GM19372 (cell line): ENCODE measurements around the gene PDGFRA.
A peak's percentile ranks its signal among the peaks of the same experiment; 100 is the strongest.

Experiments used
- ATAC-seq: cut with Tn5 transposase; IDR thresholded peaks from one replicate; pipeline ENCODE4 v1.9.1; 2021; ENCODE audit warnings: mild to moderate bottlenecking, low read depth, moderate library complexity; ENCODE audit not compliant: unreplicated experiment

Gene PDGFRA

DNA sequence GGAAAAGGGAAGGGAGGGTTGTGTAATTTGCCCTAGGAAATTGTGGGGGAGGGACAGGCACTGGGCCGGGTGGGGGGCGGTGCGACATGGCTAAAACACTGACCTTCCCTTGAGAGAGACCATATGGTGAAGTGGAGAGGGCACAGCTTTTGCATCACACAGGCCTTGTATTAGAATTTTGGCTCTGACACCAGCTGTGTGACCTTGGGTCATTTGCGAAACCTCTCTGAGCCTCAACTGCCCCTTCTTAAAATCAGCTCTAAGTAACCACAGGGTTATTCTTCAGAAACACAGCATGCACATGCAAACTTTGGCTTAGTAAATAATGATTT is 25.8 kb downstream of the PDGFRA start:
- no peak for ATAC-seq

DNA sequence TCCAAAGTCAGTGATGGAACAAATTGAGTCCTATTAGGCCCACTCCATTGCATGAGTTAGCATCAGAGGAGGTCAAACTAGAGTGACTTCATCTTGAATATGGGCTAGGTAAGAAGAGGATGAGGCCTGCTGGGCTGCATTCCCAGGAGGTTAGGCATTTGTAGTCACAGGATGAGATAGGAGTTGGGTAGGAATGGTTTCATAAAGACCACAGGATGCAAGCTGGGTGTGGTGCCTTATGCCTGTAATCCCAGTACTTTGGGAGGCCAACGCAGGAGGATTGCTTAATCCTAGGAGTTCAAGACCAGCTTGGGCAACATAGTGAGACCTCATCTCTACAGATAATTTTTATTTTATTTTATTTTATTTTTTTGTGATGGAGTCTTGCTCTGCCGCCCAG is 26.8 kb downstream of the PDGFRA start:
- no peak for ATAC-seq

DNA sequence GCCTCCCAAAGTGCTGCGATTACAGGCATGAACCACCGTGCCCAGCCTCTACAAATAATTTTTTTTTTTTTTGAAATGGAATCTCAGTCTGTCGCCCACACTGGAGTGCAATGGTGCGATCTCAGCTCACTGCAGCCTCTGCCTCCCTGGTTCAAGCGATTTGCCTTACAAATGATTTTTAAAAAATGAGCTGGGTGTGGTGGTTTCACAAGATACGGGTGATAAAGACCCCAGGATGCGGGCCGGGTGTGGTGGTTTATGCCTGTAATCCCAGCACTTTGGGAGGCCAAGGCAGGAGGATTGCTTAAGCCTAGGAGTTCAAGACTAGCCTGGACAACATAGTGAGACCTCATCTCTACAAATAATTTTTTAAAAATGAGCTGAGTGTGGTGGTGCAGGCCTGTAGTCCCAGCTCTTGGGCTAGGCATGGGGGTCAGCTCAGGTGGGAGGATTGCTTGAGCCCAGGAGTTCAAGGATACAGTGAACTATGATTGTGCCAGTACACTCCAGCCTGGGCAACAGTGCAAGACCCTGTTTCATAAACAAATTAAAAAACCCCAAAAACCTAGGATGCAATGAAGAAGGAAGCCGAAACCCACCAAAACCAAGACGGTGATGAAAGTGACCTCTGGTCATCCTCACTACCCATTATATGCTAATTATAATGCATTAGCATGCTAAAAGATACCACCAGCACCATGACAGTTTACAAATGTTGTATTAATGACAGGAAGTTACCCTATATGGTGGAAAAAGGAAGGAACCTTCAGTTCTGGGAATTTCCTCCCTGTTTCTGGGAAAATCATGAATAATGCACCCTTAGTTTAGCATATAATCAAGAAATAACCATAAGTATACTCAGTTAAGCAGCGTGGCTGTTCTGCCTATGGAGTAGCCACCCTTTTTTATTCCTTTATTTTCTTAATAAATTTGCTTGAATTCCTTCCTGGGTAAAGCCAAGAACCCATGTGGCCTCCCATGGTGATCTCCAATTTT is 27.7 kb downstream of the PDGFRA start:
- no peak for ATAC-seq

GRCh38 chr4:54265366-54265765 is 36.3 kb downstream of the PDGFRA start:
- ATAC-seq = no peak

- no peak for ATAC-seq
These were observed 39.1 kb downstream of the PDGFRA start for GRCh38 chr4:54268151-54268550.

DNA sequence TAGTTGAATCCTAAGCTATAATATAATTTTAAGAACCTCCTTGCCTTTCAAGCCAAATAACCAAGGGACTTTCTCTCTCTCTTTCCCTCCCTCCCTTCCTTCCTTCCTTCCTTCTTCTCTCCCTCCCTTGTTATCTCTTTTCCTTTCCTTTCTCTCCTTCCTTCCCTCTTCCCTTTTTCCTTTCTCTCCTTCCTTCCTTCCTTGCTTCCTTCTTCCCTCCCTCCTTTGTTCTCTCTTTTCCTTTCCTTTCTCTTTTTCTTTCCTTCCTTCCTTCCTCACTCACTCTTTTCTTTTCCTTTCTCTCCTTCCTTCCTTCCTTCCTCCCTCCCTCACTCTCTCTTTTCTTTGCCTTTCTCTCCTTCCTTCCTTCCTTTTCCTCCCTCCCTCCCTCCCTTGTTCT is 42.4 kb downstream of the PDGFRA start:
- no peak for ATAC-seq

DNA sequence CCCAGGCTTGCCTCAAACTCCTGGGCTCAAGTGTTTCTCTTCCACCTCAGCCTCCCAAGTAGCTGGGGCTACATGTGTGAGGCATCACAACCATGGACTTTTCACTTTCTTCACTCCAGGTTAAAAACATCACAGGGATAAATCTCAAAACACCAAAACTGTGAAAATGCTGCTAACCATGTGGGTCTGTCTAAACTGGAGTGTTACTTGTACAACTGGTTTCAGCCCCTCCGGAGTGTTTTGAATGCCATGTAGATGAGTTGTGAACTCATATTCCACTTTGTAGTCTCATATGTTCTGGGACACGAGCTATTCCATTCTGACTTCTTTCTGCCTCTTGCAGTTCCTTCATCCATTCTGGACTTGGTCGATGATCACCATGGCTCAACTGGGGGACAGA is 43.0 kb downstream of the PDGFRA start:
- no peak for ATAC-seq

GRCh38 chr4:54274264-54274663 is 45.2 kb downstream of the PDGFRA start:
- no peak for ATAC-seq

DNA sequence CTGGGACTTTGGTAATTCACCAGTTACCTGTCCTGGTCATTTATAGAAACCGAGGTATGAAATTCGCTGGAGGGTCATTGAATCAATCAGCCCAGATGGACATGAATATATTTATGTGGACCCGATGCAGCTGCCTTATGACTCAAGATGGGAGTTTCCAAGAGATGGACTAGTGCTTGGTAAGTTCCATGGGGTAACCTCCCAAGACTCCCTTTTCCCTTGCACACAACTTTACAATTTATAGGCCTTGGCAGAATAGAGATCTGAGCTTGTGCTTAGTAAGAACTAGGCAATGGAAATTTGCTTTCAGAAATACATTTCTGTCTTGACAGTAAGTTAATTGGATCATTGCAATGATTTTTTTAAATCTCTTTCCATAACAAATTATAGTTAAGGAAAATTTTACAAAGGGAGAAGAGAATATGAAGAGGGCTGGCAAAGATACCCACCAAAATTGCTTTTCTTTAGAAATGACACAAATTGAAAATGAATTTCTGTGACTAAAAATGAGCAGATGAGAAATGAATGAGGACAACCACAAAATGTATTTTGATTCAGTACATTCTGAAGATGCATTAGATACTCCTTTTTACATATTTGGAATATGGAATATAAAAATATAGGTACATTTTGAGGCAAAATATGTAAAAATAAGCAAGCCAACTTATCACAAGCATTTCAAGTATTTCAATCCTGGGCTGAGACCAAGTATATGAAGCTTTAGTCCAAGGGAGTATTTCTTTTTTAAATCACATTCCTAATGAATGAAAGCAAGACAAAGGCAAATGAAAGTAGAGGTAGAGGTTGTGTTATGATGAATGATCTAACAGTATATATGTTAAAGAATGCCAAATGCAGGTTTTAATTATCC is 45.9 kb downstream of the PDGFRA start:
- ATAC-seq = no peak

- no peak for ATAC-seq
These were observed 47.7 kb downstream of the PDGFRA start for GRCh38 chr4:54276641-54277430.

DNA sequence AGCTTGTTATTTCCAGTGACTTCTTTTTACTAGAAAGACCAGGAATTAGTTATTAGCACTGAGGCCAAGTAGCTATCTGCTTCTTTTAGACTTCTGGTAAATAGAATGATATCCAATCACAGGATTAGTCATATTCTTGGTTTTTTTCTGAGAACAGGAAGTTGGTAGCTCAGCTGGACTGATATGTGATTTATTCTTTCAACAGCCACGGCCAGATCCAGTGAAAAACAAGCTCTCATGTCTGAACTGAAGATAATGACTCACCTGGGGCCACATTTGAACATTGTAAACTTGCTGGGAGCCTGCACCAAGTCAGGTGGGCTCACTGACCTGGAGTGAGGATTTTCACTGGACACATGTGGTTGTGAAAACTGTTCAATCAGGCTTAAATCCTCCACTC is 48.6 kb downstream of the PDGFRA start:
- peak; percentile 69 for ATAC-seq

GRCh38 chr4:54278216-54278615 is 49.1 kb downstream of the PDGFRA start:
- ATAC-seq = no peak

GRCh38 chr4:54281054-54281766 is 52.1 kb downstream of the PDGFRA start:
- ATAC-seq = no peak

- no peak for ATAC-seq
These were observed 53.7 kb downstream of the PDGFRA start for GRCh38 chr4:54282837-54283236.

DNA sequence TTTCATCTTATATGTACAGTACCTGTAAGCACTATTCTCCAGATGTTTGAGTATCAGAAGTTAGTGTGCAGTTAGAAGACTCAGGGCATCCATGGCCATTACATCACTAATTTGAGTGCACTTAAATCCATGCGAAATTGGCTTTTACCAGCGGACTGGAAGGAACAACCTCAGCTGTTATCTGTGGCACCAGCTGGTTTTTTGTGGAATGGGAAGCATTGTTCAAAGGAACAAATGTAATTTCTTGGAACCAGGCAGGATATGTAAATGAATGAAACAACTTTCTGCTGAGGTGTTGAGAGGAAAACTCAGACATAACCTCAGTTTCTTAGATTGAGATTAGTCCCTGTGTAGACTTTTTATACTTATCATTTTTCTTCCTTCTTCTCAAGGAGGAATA is 60.2 kb downstream of the PDGFRA start:
- no peak for ATAC-seq

DNA sequence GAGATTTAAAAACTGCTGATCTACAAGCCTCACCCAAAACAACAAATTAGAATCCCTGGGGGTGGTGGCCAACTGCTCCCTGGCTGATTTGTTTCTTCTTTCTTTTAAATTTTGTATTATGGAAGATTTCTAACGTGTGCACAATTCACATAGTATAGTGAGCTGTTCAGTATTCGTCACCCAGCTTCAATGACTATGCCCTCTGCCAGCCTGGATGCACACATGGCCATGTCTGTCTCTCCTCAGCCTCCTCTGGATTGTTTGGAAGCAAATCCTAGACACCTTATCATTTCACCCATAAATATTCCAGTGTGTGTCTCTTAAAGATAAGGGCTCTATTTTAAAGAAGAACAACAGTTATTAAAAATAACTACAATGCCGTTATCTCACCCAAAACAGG is 61.9 kb downstream of the PDGFRA start:
- no peak for ATAC-seq

DNA sequence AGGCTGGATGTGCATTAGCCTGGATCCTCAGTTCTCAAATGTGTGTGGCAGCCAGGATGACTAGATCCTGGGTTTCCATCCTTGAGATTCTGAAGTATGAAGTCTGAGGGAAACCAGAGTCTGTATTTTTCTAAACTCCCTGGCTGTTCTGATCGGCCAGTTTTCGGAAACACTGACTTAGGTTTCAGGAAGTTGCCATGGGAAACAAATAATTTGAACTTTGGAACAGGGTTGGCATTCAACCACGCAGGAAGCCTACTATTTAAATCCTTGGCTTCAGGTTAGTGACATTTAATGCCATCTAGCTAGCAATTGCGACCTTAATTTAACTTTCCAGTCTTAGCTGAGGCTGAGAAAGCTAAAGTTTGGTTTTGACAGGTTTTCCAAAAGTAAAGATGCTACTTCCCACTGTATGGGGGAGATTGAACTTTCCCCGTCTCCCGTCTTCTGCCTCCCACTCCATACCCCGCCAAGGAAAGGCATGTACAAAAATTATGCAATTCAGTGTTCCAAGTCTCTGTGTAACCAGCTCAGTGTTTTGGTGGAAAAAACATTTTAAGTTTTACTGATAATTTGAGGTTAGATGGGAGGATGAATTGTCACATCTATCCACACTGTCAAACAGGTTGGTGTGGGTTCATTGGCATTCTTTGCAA is 67.6 kb downstream of the PDGFRA start:
- ATAC-seq = no peak

GRCh38 chr4:54308110-54308509 is 79.0 kb downstream of the PDGFRA start:
- no peak for ATAC-seq
